Measurements from ENCODE around the gene KIRREL2.
"Not testable (repeated sequence)": the region's sequence is repeated elsewhere in the genome, so short reads cannot be mapped to it uniquely, and the experiment has no call there.

The KIRREL2 gene

GRCh38 chr19:35856546-35857149 lies at the start of gene KIRREL2:
KIRREL2 (plus strand) TSS chr19:35856911; CDS start chr19:35857120, 209 bp downstream.
- peak; percentile 72 for DNase-seq

- DNase-seq, result no peak
These were observed 49.1 kb upstream of the KIRREL2 start for GRCh38 chr19:35807633-35808032.

- no peak for DNase-seq
These were observed 45.1 kb upstream of the KIRREL2 start for GRCh38 chr19:35811317-35812219.

GRCh38 chr19:35812220-35813042 lies 44.3 kb upstream of the KIRREL2 start, which contains the start of gene PRODH2:
PRODH2 (minus strand) TSS chr19:35812845; CDS start chr19:35812805, 40 bp downstream.
- no peak for DNase-seq

- DNase-seq, result no peak
These were observed 43.4 kb upstream of the KIRREL2 start for GRCh38 chr19:35813043-35813890.

GRCh38 chr19:35816262-35816661 lies 40.4 kb upstream of the KIRREL2 start:
- no peak for DNase-seq

GRCh38 chr19:35816846-35817245 lies 39.9 kb upstream of the KIRREL2 start:
- DNase-seq, result no peak

- DNase-seq, result no peak
These were observed 38.3 kb upstream of the KIRREL2 start for GRCh38 chr19:35818445-35818844.

- DNase-seq, result no peak
These were observed 34.1 kb upstream of the KIRREL2 start for GRCh38 chr19:35822579-35822978.

GRCh38 chr19:35824150-35824549 lies 32.6 kb upstream of the KIRREL2 start:
- DNase-seq, result no peak

- DNase-seq, result no peak
These were observed 27.9 kb upstream of the KIRREL2 start for GRCh38 chr19:35828692-35829301.

GRCh38 chr19:35830986-35831385 lies 25.7 kb upstream of the KIRREL2 start:
- DNase-seq, result no peak

GRCh38 chr19:35832054-35832453 lies 24.7 kb upstream of the KIRREL2 start:
- no peak for DNase-seq

GRCh38 chr19:35833972-35834371 lies 22.7 kb upstream of the KIRREL2 start:
- no peak for DNase-seq

- DNase-seq, result not testable (repeated sequence)
These were observed 20.6 kb upstream of the KIRREL2 start for GRCh38 chr19:35836096-35836495.

- DNase-seq, result no peak
These were observed 14.6 kb upstream of the KIRREL2 start for GRCh38 chr19:35841961-35842595.

GRCh38 chr19:35842666-35843272 lies 13.9 kb upstream of the KIRREL2 start:
- no peak for DNase-seq

- no peak for DNase-seq
These were observed 12.8 kb upstream of the KIRREL2 start for GRCh38 chr19:35843676-35844481.

- DNase-seq, result no peak
These were observed 12.1 kb upstream of the KIRREL2 start for GRCh38 chr19:35844482-35845214.
